Measurements from ENCODE around the gene RBM45.

RBM45 gene

GRCh38 chr2:178163395-178163794 is 51.2 kb downstream of the RBM45 start:
- no peak for DNase-seq

- DNase-seq: no peak
These were observed 51.7 kb downstream of the RBM45 start for GRCh38 chr2:178163911-178164310.

DNA sequence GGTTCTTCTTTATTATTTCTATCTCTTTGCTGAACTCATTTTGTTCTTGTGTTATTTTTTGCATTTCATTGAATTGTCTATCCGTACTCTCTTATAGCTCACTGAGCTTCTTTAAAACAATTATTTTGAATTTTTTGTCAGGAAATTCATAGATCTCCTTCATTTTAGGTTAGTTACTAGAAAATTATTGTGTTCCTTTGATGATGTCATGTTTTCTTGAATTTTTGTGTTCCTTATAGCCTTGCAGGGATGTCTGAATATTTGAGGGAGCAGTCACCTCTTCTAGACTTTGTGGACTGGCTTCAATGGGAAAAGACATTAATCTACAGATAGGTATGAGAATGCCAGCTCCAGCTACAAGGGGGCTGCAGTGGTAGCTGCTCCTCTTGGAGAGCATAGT is 61.4 kb downstream of the RBM45 start:
- DNase-seq: no peak

GRCh38 chr2:178177066-178177679 is 64.9 kb downstream of the RBM45 start:
- no peak for DNase-seq
